ENCODE results near the gene SDK1.

Gene SDK1

GRCh38 chr7:3897430-3898372, 596.6 kb downstream of the SDK1 start:
- no peaks in the 10 kb centered on the region for H3K4me1 Mint-ChIP-seq
- no peak overlapping the region for H3K27ac Mint-ChIP-seq (ENCODE audit: low read depth)
- H3K36me3 Mint-ChIP-seq (ENCODE audit: insufficient read depth): no peaks in the 10 kb centered on the region
- DNase-seq (ENCODE audit: low spot score in 2 of 2) (peak in 1 of 2 donors; percentile 21), ATAC-seq (replicated peaks; ENCODE audit: extremely low read depth, poor library complexity, severe bottlenecking) (peak; percentile 36)
- peaks cover 72% of the 10 kb centered on the region for H3K27me3 Mint-ChIP-seq
- H3K4me3 Mint-ChIP-seq: no peak overlapping the region
- no peaks in the 10 kb centered on the region for H3K9me3 Mint-ChIP-seq

- no peak overlapping the region for H3K4me3 Mint-ChIP-seq
- H3K4me1 Mint-ChIP-seq: no peaks in the 10 kb centered on the region
- peaks cover 54% of the 10 kb centered on the region for H3K27me3 Mint-ChIP-seq
- ATAC-seq (replicated peaks; ENCODE audit: extremely low read depth, poor library complexity, severe bottlenecking) (no peak), DNase-seq (ENCODE audit: low spot score in 2 of 2) (no peak)
- no peak overlapping the region for H3K27ac Mint-ChIP-seq (ENCODE audit: low read depth)
- no peaks in the 10 kb centered on the region for H3K9me3 Mint-ChIP-seq
- H3K36me3 Mint-ChIP-seq (ENCODE audit: insufficient read depth): no peaks in the 10 kb centered on the region
These were observed 598.5 kb downstream of the SDK1 start for GRCh38 chr7:3899559-3899991.

GRCh38 chr7:3908153-3908552, 607.1 kb downstream of the SDK1 start:
- no peaks in the 10 kb centered on the region for H3K36me3 Mint-ChIP-seq (ENCODE audit: insufficient read depth)
- no peak for ATAC-seq (replicated peaks; ENCODE audit: extremely low read depth, poor library complexity, severe bottlenecking)
- no peaks in the 10 kb centered on the region for H3K9me3 Mint-ChIP-seq
- H3K27ac Mint-ChIP-seq (ENCODE audit: low read depth): no peak overlapping the region
- no peaks in the 10 kb centered on the region for H3K4me1 Mint-ChIP-seq
- peaks cover 60% of the 10 kb centered on the region for H3K27me3 Mint-ChIP-seq
- no peak overlapping the region for H3K4me3 Mint-ChIP-seq
- DNase-seq (ENCODE audit: low spot score in 2 of 2): no peak

GRCh38 chr7:3909128-3909527, 608.1 kb downstream of the SDK1 start:
- DNase-seq (ENCODE audit: low spot score in 2 of 2): no peak
- no peak overlapping the region for H3K27ac Mint-ChIP-seq (ENCODE audit: low read depth)
- ATAC-seq (replicated peaks; ENCODE audit: extremely low read depth, poor library complexity, severe bottlenecking): no peak
- H3K9me3 Mint-ChIP-seq: no peaks in the 10 kb centered on the region
- no peaks in the 10 kb centered on the region for H3K4me1 Mint-ChIP-seq
- no peaks in the 10 kb centered on the region for H3K36me3 Mint-ChIP-seq (ENCODE audit: insufficient read depth)
- H3K27me3 Mint-ChIP-seq: peaks cover 70% of the 10 kb centered on the region
- H3K4me3 Mint-ChIP-seq: no peak overlapping the region

GRCh38 chr7:3910054-3910453, 609.0 kb downstream of the SDK1 start:
- H3K27me3 Mint-ChIP-seq: peaks cover 70% of the 10 kb centered on the region
- no peaks in the 10 kb centered on the region for H3K4me1 Mint-ChIP-seq
- no peak overlapping the region for H3K27ac Mint-ChIP-seq (ENCODE audit: low read depth)
- ATAC-seq (replicated peaks; ENCODE audit: extremely low read depth, poor library complexity, severe bottlenecking) (no peak), DNase-seq (ENCODE audit: low spot score in 2 of 2) (no peak)
- H3K4me3 Mint-ChIP-seq: no peak overlapping the region
- H3K36me3 Mint-ChIP-seq (ENCODE audit: insufficient read depth): no peaks in the 10 kb centered on the region
- no peaks in the 10 kb centered on the region for H3K9me3 Mint-ChIP-seq

GRCh38 chr7:3911685-3912084, 610.6 kb downstream of the SDK1 start:
- no peaks in the 10 kb centered on the region for H3K36me3 Mint-ChIP-seq (ENCODE audit: insufficient read depth)
- no peak overlapping the region for H3K4me3 Mint-ChIP-seq
- peaks cover 57% of the 10 kb centered on the region for H3K27me3 Mint-ChIP-seq
- no peak for ATAC-seq (replicated peaks; ENCODE audit: extremely low read depth, poor library complexity, severe bottlenecking)
- no peak overlapping the region for H3K27ac Mint-ChIP-seq (ENCODE audit: low read depth)
- H3K9me3 Mint-ChIP-seq: no peaks in the 10 kb centered on the region
- H3K4me1 Mint-ChIP-seq: no peaks in the 10 kb centered on the region
- DNase-seq (ENCODE audit: low spot score in 2 of 2): no peak

- H3K9me3 Mint-ChIP-seq: no peaks in the 10 kb centered on the region
- H3K27me3 Mint-ChIP-seq: peaks cover 51% of the 10 kb centered on the region
- ATAC-seq (replicated peaks; ENCODE audit: extremely low read depth, poor library complexity, severe bottlenecking) (no peak), DNase-seq (ENCODE audit: low spot score in 2 of 2) (no peak)
- no peaks in the 10 kb centered on the region for H3K4me1 Mint-ChIP-seq
- H3K36me3 Mint-ChIP-seq (ENCODE audit: insufficient read depth): no peaks in the 10 kb centered on the region
- no peak overlapping the region for H3K4me3 Mint-ChIP-seq
- no peak overlapping the region for H3K27ac Mint-ChIP-seq (ENCODE audit: low read depth)
These were observed 611.2 kb downstream of the SDK1 start for GRCh38 chr7:3912291-3912690.

- H3K4me3 Mint-ChIP-seq: no peak overlapping the region
- H3K36me3 Mint-ChIP-seq (ENCODE audit: insufficient read depth): no peaks in the 10 kb centered on the region
- H3K27ac Mint-ChIP-seq (ENCODE audit: low read depth): no peak overlapping the region
- peaks cover 41% of the 10 kb centered on the region for H3K27me3 Mint-ChIP-seq
- H3K4me1 Mint-ChIP-seq: no peaks in the 10 kb centered on the region
- ATAC-seq (replicated peaks; ENCODE audit: extremely low read depth, poor library complexity, severe bottlenecking): no peak
- no peaks in the 10 kb centered on the region for H3K9me3 Mint-ChIP-seq
- no peak for DNase-seq (ENCODE audit: low spot score in 2 of 2)
These were observed 613.2 kb downstream of the SDK1 start for GRCh38 chr7:3914051-3914775.

- no peak overlapping the region for H3K27ac Mint-ChIP-seq (ENCODE audit: low read depth)
- peaks cover 46% of the 10 kb centered on the region for H3K27me3 Mint-ChIP-seq
- no peaks in the 10 kb centered on the region for H3K36me3 Mint-ChIP-seq (ENCODE audit: insufficient read depth)
- no peak overlapping the region for H3K4me3 Mint-ChIP-seq
- no peaks in the 10 kb centered on the region for H3K9me3 Mint-ChIP-seq
- no peaks in the 10 kb centered on the region for H3K4me1 Mint-ChIP-seq
- ATAC-seq (replicated peaks; ENCODE audit: extremely low read depth, poor library complexity, severe bottlenecking): no peak
- no peak for DNase-seq (ENCODE audit: low spot score in 2 of 2)
These were observed 614.4 kb downstream of the SDK1 start for GRCh38 chr7:3915337-3915878.

- H3K27me3 Mint-ChIP-seq: peaks cover 45% of the 10 kb centered on the region
- H3K4me1 Mint-ChIP-seq: no peaks in the 10 kb centered on the region
- H3K36me3 Mint-ChIP-seq (ENCODE audit: insufficient read depth): no peaks in the 10 kb centered on the region
- H3K27ac Mint-ChIP-seq (ENCODE audit: low read depth): no peak overlapping the region
- H3K4me3 Mint-ChIP-seq: no peak overlapping the region
- DNase-seq (ENCODE audit: low spot score in 2 of 2) (no peak), ATAC-seq (replicated peaks; ENCODE audit: extremely low read depth, poor library complexity, severe bottlenecking) (no peak)
- H3K9me3 Mint-ChIP-seq: no peaks in the 10 kb centered on the region
These were observed 615.1 kb downstream of the SDK1 start for GRCh38 chr7:3916146-3916545.

GRCh38 chr7:3917436-3917835, 616.4 kb downstream of the SDK1 start:
- Mint-ChIP-seq H3K27me3 (peaks cover 33% of the 10 kb centered on the region), H3K4me1 (no peaks in the 10 kb centered on the region), H3K36me3 (ENCODE audit: insufficient read depth) (no peaks in the 10 kb centered on the region), H3K9me3 (no peaks in the 10 kb centered on the region), H3K27ac (ENCODE audit: low read depth) (no peak overlapping the region), H3K4me3 (no peak overlapping the region)
- ATAC-seq (replicated peaks; ENCODE audit: extremely low read depth, poor library complexity, severe bottlenecking) (no peak), DNase-seq (ENCODE audit: low spot score in 2 of 2) (no peak)

GRCh38 chr7:3918576-3918975, 617.5 kb downstream of the SDK1 start:
- no peaks in the 10 kb centered on the region for H3K9me3 Mint-ChIP-seq
- peaks cover 36% of the 10 kb centered on the region for H3K27me3 Mint-ChIP-seq
- no peak overlapping the region for H3K4me3 Mint-ChIP-seq
- no peak overlapping the region for H3K27ac Mint-ChIP-seq (ENCODE audit: low read depth)
- ATAC-seq (replicated peaks; ENCODE audit: extremely low read depth, poor library complexity, severe bottlenecking) (no peak), DNase-seq (ENCODE audit: low spot score in 2 of 2) (no peak)
- no peaks in the 10 kb centered on the region for H3K36me3 Mint-ChIP-seq (ENCODE audit: insufficient read depth)
- no peaks in the 10 kb centered on the region for H3K4me1 Mint-ChIP-seq

Data from central memory CD8-positive, alpha-beta T cell (primary cell).